GM18508 (cell line): ENCODE results near the gene TMEM238L.

Source experiments
- ATAC-seq: cut with Tn5 transposase; IDR thresholded peaks from one replicate; pipeline ENCODE4 v1.9.1; 2021; ENCODE audit warnings: moderate number of reproducible peaks; ENCODE audit not compliant: insufficient read depth, unreplicated experiment

Gene TMEM238L

GRCh38 chr17:10752696-10753095, 51.2 kb downstream of the TMEM238L start:
- ATAC-seq = no peak

GRCh38 chr17:10751563-10751962, 52.3 kb downstream of the TMEM238L start:
- no peak for ATAC-seq

- no peak for ATAC-seq
Observed at GRCh38 chr17:10750210-10750609, 53.7 kb downstream of the TMEM238L start.

- no peak for ATAC-seq
Observed at GRCh38 chr17:10748531-10749181, 55.2 kb downstream of the TMEM238L start.

GRCh38 chr17:10745231-10745630, 58.7 kb downstream of the TMEM238L start:
- no peak for ATAC-seq
